Activated CD4-positive, alpha-beta T cell treated with anti-CD3 and anti-CD28 coated beads for 48 hours (primary cell): ENCODE results near the gene CPA1.

Experiments
- DNase-seq: peaks from one replicate; pipeline ENCODE4 v3.0.0-alpha.2; 2020

The CPA1 gene

GRCh38 chr7:130356121-130356875 lies 24.0 kb upstream of the CPA1 start:
- no peak for DNase-seq

DNA sequence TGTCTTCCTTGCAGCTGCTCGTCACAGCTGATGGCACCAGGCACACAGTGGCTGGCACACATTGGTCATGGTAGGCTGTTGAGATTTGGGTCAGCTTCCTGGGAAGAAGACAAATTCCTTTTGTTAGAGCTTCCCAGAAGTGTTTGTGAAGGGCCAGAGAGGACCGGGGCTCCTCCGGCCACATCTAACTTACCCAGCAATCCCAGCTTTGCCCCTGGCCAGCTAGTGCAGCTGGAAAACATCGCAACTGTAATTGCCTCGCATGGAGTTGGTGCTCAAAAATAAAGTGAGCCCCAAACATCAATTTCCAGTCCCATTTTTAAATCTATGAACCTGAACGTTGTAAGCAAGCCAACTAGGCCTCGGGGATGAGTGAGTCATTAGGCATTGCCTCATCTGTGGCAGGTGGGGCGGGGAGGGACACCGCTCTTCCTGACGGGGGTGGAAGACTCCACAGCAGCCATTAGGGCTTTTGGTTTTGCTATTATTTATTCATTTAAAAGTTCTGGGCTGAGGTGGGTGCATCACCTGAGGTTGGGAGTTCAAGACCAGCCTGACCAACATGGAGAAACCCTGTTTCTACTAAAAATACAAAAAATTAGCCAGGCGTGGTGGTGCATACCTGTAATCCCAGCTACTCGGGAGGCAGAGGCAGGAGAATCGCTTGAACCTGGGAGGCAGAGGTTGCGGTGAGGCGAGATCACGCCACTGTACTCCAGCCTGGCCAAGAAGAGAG lies 23.2 kb upstream of the CPA1 start:
- peak; percentile 30 for DNase-seq

- DNase-seq: no peak
These were observed 21.8 kb upstream of the CPA1 start for GRCh38 chr7:130358471-130358870.

DNA sequence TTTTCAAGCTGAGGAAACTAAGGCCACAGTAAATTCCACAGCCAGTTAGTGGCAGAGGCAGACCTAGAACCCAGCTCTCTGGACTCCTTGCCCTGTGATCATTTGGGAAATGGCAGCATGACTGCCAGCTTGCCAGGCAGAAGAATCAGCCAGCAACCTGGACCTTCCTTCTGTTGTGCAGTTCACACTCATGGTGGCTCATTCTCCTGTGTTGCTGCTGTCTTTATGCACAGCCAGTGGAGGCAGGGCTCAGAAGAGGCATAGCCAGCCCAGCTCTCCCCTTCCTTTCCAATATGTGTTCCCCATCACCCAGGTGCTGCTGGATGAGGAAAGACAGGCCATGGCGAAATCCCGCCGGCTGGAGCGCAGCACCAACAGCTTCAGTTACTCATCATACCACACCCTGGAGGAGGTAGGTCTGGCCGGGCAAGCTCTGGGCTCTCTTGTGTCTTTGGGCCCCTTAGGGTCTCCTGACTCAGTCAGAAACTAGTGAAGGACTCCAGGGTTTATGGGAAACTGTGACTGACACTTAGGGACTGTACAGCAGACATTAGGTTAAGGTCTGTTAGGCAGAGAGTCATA lies 20.9 kb upstream of the CPA1 start:
- DNase-seq: no peak

GRCh38 chr7:130360518-130360917 lies 19.8 kb upstream of the CPA1 start:
- no peak for DNase-seq

GRCh38 chr7:130361681-130362080 lies 18.6 kb upstream of the CPA1 start:
- DNase-seq: no peak

DNA sequence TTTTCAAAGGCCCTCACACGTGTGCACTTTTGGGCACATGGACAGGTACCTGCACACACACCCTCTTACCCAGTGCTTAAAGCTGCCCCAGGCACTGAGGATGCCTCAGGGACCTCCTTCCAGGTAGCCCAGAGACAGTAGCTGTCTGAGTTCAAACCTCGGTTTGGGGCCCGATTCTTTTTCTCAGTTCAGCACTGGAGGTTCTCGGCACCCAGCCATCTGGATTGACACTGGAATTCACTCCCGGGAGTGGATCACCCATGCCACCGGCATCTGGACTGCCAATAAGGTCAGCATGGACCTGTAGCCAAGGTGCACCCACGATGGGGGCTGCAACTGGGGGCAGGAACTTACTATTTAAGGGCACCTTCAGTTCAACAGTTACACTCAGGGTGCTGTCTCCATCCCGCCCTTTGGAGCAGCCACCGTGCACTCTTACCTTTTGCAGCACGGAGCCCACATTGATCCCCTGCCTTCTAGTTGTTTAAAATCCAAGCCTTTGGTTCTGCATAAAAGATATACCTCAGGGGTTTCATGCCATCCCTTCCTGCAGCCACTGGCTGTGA lies 18.0 kb upstream of the CPA1 start:
- DNase-seq: no peak

GRCh38 chr7:130363026-130363847 lies 17.1 kb upstream of the CPA1 start:
- DNase-seq: peak; percentile 82

GRCh38 chr7:130364451-130364850 lies 15.8 kb upstream of the CPA1 start:
- no peak for DNase-seq

DNA sequence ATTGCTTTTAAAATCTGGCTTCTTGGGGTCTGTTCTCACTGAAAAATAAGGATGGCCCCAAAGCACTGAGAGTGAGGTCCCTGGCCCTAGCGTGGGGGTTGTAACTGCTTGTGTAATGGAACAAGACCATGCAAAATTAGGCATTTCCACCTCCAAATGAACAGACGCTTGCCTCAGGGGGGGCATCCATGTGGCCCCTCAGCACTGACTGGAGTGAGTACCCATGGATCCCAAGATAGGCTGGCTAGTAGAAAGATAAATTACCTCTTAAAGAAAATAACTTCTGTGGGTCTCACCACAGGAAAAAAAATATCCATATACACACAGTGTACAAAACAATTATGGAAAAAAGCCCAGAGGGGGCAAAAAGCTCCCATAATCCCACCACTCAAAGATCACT lies 15.2 kb upstream of the CPA1 start:
- DNase-seq: no peak

DNA sequence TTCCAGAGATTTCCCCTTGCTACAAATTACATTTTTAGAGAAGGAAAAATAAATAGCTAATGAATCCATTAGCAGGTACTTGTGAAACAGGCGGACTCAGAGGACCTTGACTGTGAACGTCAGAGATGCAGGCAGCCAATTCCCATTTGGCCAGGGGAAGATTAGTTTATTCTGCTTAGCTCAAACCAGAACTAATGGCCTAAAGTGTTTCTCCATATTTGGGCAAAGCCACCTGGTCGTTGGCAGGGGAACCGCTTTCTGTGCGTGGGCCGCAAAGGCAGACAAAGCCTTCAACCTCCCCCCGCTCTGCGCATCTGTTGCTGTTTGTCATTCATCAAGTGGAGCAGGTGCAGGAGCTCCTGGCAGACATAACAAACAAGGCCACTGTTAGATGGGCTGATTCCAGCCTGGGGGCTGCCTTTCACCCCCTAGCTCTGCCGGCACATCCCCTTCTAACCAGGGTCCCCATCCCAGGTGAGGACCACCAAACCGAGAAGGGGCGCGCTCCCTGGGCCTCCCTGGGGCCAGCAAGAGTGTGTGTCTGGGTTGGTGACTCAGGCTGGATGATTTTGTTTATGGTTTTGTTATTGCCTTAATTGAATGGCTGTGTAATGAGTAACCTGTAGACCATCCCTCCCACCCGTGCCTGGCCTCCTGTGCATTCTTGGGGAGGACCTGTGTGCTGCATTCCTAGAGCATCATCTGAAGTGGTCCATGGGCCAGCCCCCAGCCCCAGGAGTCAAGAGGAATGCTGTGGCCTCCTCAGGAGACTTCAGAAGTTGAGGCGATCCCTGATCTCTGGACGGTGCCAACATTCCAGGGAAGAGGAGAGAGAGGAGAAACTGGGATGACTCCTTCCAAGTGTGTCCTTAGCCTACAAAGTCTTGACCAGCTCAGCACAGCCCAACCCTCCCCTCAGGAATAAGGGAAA lies 14.5 kb upstream of the CPA1 start:
- peak; percentile 53 for DNase-seq

- DNase-seq: no peak
These were observed 13.7 kb upstream of the CPA1 start for GRCh38 chr7:130366564-130366963.

GRCh38 chr7:130367088-130367755 lies 13.1 kb upstream of the CPA1 start:
- DNase-seq: peak; percentile 16

DNA sequence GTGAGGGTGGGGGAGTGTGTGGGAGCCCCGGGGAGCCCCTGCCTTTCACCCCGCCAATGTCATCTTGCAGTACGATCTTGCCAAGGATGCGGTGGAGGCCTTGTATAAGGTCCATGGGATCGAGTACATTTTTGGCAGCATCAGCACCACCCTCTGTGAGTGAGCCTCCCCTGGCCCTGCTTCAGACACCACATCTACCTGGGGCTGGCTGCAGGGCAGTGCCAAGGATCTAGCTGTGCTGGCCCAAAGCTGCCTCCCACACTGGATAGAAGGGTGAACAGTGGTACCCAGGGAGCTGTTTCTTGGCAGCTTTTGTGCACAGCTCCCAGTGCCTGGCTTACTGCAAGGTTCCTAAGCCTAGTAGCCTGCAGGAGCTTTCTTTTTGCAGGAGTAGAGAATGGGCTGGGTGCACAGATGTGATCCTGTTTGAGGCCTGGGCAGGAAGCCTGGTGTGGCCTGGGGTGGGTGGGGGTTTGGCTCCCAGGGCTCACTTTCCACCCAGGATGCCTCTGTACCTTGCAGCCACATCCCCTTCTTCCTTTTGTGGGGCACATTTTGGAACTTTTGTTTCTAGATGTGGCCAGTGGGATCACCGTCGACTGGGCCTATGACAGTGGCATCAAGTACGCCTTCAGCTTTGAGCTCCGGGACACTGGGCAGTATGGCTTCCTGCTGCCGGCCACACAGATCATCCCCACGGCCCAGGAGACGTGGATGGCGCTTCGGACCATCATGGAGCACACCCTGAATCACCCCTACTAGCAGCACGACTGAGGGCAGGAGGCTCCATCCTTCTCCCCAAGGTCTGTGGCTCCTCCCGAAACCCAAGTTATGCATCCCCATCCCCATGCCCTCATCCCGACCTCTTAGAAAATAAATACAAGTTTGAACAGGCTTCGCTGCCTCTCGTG lies 12.2 kb upstream of the CPA1 start:
- DNase-seq: no peak

- DNase-seq: no peak
These were observed 11.1 kb upstream of the CPA1 start for GRCh38 chr7:130369110-130369711.

GRCh38 chr7:130369831-130370550 lies 10.3 kb upstream of the CPA1 start:
- DNase-seq: no peak

DNA sequence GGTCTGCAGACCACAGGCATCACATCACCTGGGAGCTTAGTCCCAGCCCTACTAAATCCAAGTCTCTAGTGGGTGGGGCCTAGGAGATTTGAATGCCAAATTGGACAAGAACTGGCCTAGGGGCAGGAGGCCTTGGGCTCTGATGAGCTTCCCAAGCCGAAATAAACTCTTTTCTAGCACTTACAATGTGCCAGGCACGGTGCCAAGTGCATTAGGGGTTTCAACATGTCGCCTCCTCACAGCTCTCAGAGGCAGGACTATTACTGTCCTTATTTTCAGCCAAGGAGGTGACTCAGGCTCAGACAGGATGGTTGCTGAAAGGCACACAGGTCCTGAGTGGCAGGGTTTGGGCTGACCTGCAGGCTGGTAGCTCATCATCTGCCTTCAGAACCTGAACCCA lies 9.2 kb upstream of the CPA1 start:
- DNase-seq: no peak

- DNase-seq: no peak
These were observed 7.7 kb upstream of the CPA1 start for GRCh38 chr7:130372402-130373165.
